ENCODE data around the gene SLCO3A1.

SLCO3A1 gene

DNA sequence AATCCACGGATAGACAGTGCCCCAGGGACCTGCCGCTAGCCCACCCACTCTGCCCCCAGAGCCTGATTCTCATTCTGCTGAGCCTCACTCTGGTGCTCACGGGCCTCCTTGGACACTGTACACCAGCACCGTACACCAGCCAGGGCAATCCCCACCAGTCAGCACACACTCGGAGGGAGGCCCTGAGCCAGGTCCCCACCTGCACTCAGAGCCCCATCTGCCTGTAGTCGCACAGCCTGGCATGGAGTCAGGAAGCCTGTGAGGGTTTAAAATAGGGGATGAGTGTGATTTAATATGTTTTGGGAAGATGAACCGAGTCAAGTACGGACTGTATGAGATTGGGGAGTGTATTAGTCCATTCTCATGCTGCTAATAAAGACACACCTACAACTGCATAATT lies 223.0 kb downstream of the SLCO3A1 start:
- DNase-seq: peak; percentile 37

DNA sequence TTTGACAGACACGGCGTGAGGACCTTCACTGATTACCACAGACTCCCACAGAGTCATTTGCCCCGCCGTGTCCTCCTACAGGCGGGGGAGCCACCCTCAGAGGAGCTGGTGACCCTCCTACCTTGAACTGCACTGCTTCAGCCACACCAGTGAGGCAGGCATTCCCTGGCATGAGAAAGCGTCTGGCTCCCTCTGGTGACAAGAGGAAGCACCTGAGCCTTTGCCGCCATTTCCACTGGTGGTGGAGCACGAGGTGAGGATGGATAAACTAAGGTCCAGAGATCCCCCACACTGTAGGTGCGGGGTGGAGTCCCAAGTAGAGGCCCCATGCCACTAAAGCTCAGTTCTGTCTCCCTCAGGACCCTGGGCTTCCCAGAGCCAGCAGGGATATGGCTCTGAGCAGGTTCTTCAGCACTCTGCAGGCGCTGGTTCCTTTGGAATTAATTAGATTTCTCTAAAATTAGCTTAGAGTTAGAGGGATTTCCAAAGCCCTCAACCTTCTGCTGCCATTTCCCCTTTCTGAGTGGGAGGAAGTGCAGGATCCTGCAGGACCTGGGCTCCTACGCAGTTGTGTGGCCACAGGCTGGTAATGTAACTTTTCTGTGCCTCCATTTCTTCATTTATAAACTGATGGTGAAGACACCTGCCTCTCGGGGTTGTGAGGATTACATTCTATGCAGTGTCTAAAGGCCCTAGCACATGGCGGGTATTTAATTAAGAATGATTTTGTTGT lies 224.0 kb downstream of the SLCO3A1 start:
- DNase-seq: peak; percentile 70

DNA sequence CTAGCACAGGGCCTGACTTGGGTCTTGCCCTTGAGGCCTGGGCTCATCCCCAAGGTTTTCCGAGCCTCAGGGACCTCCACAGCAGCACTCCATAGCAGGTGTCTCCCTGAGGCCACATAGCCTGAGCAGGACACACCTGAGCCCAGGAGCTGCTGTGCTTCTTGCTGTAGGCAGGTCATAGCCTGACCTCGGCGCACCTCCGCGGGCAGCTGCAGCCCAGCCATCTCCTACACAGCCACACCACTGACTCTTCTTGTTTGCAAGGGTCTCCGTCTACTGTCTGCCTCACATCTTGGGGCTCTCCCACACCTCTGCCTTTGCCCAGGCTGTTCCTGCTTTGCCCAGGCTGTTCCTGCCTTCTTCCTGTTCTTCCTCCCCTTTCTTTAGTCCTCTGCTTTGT lies 224.8 kb downstream of the SLCO3A1 start:
- no peak for DNase-seq

- DNase-seq: no peak
Measured at GRCh38 chr15:92079047-92079446, 225.5 kb downstream of the SLCO3A1 start.

DNA sequence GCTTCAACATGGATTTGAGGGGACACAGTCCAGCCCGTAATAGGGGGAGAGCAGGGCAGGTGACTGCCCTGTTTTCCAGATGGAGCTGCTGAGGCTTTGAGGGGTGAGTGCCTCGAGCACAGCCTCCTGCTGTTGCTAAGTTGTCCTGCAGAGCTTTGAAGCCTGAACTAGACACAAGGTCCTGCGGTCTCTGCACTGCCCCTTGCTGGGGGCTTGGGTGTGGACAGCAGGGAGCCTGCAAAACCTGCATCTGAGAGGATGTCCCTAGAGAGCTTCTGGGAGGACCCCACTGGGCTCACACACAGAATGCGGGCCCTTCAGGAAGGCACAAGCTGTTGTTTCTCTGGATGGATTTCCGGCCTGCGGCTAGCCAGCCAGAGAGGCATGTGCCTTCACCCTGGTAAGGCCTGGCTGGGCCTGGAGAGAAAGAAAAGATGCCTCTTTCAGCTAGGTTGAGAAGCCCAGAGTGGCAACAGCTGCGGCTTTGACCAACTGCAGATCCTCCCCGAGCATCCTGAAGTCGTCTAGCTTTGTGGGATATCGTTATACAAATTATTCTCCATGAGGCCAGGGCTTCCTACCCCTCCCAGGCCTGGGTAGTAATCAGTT lies 226.2 kb downstream of the SLCO3A1 start:
- DNase-seq: no peak

DNA sequence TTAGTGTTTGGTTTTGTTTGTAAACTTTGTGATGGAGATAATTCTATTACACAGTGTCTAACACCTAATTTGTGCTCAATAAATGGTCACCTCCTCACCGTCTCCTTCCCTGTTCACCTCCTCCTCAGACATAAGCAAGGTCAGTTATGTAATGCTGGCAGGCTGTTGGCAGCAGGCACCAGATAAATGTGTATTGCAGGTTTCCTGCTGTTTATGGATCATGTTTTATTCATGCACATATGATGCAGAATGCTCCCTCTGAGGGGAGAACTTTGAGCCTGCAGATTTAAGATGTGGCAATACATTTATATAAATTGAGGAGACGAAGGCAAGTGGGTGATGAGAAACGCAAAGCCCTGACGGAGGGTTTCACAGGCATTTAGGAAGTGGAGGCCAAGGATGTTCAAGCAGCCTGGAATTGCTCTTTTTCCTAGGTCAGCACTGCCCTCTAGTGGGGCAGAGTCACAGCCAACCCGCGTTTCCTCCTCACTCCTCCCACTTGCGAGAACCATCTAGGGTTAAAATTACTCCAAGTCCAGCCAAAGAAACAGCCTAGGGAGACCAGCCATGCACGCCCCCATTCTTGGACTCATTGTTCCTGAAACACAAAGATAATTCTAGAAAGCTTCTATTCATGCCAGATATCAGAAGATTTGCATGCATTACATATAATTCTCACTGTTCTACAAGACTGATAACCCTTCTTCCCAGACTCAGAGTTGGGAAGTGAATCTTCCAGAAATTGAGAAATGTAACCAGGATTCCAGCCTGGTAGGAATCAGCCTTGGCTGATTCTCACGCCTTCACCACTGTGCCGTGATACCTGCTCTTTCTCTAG lies 228.7 kb downstream of the SLCO3A1 start:
- peak; percentile 49 for DNase-seq

- DNase-seq: no peak
Measured at GRCh38 chr15:92083190-92083589, 229.7 kb downstream of the SLCO3A1 start.

GRCh38 chr15:92087211-92087610 lies 233.7 kb downstream of the SLCO3A1 start:
- DNase-seq: no peak

DNA sequence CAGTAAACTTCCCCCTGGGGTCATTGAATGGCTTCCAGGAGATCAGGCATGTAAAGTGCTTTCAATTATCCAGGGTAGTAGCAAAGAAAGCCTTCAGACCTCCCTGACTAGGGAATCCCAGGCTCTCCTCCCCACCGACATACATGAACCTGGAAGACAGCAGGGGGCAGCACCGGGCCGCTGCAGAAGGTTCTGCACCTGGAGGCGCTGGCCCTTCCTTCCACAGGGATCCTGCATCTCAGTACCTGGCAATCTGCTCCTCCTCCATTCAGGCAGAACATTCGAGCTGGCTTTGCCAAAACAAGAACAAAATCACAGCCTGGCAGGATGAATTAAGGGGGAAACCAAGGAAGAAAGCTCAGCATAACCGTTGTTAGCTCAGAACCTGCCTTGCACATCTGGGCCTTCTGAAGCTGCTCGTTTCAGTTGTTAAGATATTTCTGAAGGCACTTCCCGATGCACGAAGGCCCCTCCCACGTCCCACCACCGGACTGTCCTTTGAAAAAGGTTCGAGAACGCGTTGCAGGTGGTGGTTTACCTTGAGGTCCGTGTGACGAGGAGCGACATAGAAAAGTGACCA lies 237.7 kb downstream of the SLCO3A1 start:
- DNase-seq: no peak

- no peak for DNase-seq
Measured at GRCh38 chr15:92092289-92093105, 239.0 kb downstream of the SLCO3A1 start.

DNA sequence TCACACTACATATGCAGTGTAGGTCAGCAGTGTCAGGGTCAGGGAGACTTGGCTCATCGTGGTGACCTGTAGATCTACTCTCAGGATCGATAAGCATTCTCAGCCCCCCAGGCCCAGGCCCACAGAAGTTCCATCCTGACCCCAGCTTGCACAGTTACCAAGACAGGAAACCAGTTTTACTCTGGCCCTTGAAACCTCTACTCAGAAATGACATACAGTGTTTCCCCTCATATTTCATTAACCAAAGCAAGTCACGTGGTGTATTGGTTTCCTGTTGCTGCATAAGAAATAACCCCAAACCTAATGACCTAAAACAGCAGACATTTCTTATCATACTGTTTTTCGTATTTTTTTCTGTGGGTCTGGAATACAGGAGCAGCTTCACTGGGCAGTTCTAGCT lies 242.2 kb downstream of the SLCO3A1 start:
- no peak for DNase-seq

- DNase-seq: peak; percentile 46
Measured at GRCh38 chr15:92097474-92098178, 244.1 kb downstream of the SLCO3A1 start.

DNA sequence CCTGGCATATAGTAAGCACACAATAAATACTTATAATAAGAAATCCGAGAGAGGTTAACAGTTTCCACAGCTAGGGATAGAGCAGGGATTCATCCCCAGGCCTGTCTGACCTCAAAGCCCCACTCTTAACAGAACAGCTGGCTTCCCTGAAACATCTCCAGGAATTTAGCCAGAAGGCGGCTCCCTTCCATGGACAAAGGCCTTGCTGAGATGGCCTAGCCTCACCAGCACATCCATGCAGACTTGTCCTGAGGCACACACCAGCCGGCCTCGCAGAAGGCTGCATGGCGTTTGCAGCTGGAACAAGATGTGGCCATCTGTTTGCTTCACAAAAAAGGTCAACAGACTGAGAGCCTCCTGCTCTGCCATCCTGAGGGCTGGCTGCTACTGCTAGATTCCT lies 245.4 kb downstream of the SLCO3A1 start:
- DNase-seq: no peak

DNA sequence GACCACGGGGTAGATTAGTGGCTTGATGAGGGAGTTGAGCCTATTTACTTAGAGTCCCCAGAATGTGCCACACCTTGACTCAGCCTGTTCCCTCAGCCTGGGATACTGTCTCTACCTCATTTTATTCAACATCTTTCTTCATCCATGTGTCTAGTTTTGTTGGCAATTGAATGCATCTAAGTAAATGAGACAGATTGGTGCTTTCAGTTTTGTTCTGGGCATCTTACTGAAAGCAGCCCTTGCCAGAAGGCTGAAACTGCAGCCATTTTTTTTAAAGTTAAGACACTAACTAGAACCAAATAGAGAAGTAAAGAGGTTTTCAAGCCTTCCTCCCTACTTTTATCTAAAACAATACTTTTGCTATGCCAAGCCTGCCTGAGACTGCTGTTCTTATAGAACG lies 246.8 kb downstream of the SLCO3A1 start:
- no peak for DNase-seq

- no peak for DNase-seq
Measured at GRCh38 chr15:92100751-92101150, 247.2 kb downstream of the SLCO3A1 start.

DNA sequence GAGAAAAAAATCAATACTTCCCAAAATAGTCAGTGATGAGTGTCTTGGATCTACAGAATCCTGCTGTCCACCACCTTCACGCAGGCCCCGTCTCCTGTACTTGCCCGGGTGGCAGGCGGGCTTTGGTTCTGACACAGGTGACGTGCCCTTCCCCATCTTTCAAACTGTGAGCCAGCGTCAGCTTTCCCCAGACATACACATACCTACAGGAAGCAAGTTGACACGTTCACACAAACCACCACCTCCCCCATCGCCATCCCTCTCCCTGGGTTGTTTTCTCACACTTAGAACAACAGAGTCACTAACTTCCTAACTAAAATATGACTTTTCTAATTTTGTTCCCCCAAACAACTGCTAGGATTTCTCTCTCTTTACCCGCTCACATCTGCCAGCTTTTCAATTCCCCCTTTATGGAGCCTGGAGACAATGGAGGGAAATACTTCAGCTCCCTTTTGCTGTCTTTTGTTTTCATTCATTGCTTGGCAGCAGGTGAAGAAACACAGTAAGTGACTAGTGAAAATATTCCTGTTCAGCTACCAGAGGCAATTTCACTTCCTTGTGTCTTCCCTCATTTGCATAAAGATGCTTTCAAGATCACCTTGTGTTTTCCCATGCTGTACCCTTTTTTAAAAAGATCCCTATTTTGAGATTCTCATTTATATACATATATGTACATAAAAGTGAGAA lies 248.3 kb downstream of the SLCO3A1 start:
- no peak for DNase-seq

- no peak for DNase-seq
Measured at GRCh38 chr15:92102395-92102755, 248.9 kb downstream of the SLCO3A1 start.

DNA sequence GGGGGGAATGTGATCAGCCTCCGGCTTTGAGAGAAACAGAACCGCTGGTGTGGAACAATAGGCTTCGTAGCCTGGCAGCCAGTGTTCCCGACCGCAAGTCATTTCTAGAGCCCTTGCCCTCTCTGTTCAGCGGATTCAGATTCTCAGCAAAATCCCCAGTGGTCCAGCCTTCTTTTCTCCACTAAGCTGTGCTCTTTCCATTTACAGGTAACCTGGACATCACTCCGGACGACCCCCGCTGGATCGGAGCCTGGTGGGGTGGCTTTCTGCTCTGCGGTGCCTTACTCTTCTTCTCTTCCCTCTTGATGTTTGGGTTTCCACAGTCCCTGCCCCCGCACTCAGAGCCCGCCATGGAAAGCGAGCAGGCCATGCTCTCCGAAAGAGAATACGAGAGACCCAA lies 250.6 kb downstream of the SLCO3A1 start:
- no peak for DNase-seq

DNA sequence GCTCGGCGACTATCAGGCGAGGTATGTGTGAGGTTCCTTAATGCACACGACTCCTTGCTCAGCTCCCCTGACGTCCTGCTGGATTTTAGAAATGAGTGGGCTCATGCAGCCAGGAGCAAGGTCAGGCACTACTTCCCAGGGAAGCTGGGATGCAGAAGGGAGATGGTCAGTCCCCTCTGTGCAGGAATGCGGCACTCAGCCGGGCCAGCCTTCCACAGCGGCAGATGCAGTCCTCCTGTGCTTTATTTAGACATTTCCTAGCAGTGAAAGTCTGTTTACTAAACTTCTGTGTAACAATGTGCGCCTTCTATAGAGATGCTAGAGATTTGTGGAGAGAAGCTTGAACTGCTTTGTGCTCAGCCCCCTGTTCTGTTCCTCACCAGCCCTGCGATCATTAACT lies 252.1 kb downstream of the SLCO3A1 start:
- no peak for DNase-seq

DNA sequence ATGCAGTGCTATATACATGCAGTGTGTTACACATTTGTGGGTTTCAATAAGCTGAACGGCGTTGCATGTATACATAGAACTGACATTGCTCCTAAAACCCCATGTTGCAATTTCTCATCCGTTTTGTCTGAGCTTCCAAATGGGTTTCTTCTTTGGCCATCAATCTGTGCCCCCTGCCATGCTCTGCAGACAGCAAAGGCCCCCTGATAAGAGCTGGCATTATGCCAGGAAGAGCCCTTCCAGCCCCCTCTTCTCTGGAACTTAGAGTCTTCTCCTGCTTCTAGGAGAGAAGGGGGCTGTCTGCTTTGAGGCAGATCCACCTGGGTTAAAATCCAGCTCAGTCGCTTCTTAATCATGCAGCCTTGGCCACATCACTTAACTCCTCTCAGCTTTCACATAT lies 254.0 kb downstream of the SLCO3A1 start:
- DNase-seq: no peak

DNA sequence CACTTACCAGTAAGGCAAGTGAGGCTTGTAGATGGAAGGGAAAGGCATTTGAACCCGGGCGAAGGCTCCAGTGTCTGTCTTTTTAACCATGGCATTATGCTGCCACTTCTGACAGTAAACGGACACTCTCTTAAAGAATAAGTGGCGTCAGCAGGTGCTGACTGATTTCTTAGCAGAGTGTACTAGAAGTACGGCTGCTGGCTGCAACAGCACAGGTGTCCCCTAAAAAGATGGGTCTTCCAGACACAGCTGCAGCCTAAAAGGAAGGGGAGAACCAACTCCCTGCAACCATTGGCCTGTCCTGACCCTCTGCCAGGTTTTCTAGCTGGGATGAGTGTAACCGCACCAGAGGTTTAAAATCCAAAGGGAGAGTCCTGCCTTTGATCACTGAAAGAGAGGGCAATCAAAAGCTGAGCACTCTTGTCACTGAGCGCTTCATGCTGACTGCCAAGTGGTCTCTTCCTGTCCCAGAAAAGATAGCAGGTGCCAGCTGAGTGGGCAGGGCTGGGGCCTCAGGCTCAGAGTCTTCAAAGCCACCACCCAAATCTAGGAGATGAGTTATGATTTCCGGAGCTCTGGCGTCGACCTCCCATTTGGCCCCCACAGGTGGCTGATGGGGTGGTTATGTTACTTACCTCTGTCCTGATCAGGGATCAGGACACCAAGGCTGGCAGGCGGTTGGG lies 255.8 kb downstream of the SLCO3A1 start:
- DNase-seq: no peak

Data from NCI-H1694 (cell line).